PC-3 (cell line): ENCODE results near the gene ATG101. TPM values are rescaled to one million over a fixed set of nuclear protein-coding genes. Genes with fewer than 3 reads are reported as not detected.

ENCODE experiments used
- ATAC-seq: fragments of 200-7000 bp; cut with Tn5 transposase; 2 replicates; pipeline ENCODE4 v1.9.1; 2020; ENCODE audit warnings: mild to moderate bottlenecking, moderate library complexity
- BruUV-seq: library from RNA; stranded (reverse); fragments of 400-500 nt; replicated peaks from 2 replicates; lab custom pipeline; 2021; lab: Mats Ljungman, UMichigan
- CTCF ChIA-PET: fragments of 300-600 bp; sonication (Branson Sonifier 250); formaldehyde crosslinking; loops from one replicate; lab custom pipeline; 2022; ENCODE audit warnings: antibody characterized with exemption; lab: Charles Lee
- POLR2A ChIA-PET: fragments of 300-600 bp; sonication (Branson Sonifier 250); formaldehyde crosslinking; loops from one replicate; lab custom pipeline; 2022; ENCODE audit warnings: antibody characterized with exemption; ENCODE audit not compliant: unreplicated experiment; lab: Charles Lee
- DNase-seq: peaks from one replicate; pipeline ENCODE4 v3.0.0-alpha.2; 2015
- H2AFZ ChIP-seq: fragments of 300-600 bp; sonication (generic); 2 replicates; pipeline ENCODE4 v1.6.0; 2016; ENCODE audit warnings: antibody characterized with exemption, low read length
- H3F3A ChIP-seq: fragments of 300-600 bp; sonication (generic); one replicate; pipeline ENCODE4 v1.6.0; 2017; ENCODE audit warnings: antibody characterized with exemption, low read length, control low read depth, mild to moderate bottlenecking; ENCODE audit not compliant: unreplicated experiment
- H3K27ac ChIP-seq: fragments of 300-600 bp; sonication (generic); 2 replicates; pipeline ENCODE4 v1.5.1; 2016; ENCODE audit warnings: mild to moderate bottlenecking, low read length
- H3K27me3 ChIP-seq: fragments of 300-600 bp; sonication (generic); 2 replicates; pipeline ENCODE4 v1.6.1; 2016; ENCODE audit warnings: low read length, mixed read lengths
- H3K36me3 ChIP-seq: fragments of 300-600 bp; sonication (generic); 2 replicates; pipeline ENCODE4 v1.6.1; 2016; ENCODE audit warnings: low read depth, mixed run types, low read length, mixed read lengths
- H3K4me1 ChIP-seq: fragments of 300-600 bp; sonication (generic); 2 replicates; pipeline ENCODE4 v1.5.1; 2016; ENCODE audit warnings: low read length; ENCODE audit not compliant: insufficient read depth
- H3K4me2 ChIP-seq: fragments of 300-600 bp; sonication (generic); 2 replicates; pipeline ENCODE4 v1.6.0; 2016; ENCODE audit warnings: low read length
- H3K4me3 ChIP-seq: fragments of 300-600 bp; sonication (generic); 2 replicates; pipeline ENCODE4 v1.5.1; 2016; ENCODE audit warnings: mild to moderate bottlenecking, low read length, mixed read lengths
- H3K79me2 ChIP-seq: fragments of 300-600 bp; sonication (generic); 2 replicates; pipeline ENCODE4 v1.6.1; 2017; ENCODE audit warnings: low read length, mixed read lengths
- H3K9ac ChIP-seq: fragments of 300-600 bp; sonication (generic); 2 replicates; pipeline ENCODE4 v1.6.0; 2016; ENCODE audit warnings: mild to moderate bottlenecking, low read length
- H3K9me2 ChIP-seq: fragments of 300-600 bp; sonication (generic); replicated peaks from 2 replicates; pipeline ENCODE4 v1.6.1; 2016; ENCODE audit warnings: mixed run types, low read length, mixed read lengths
- H3K9me3 ChIP-seq: fragments of 300-600 bp; sonication (generic); 2 replicates; pipeline ENCODE4 v1.6.1; 2016; ENCODE audit warnings: low read length, mixed read lengths
- H4K20me1 ChIP-seq: fragments of 300-600 bp; sonication (generic); 2 replicates; pipeline ENCODE4 v1.6.1; 2016; ENCODE audit warnings: low read length, mixed read lengths
- CTCF ChIP-seq: fragments of 300-600 bp; sonication (generic); conservative IDR thresholded peaks from 2 replicates; pipeline ENCODE4 v1.5.1; 2017; ENCODE audit warnings: antibody characterized with exemption, low read depth, mild to moderate bottlenecking, low read length
- EZH2 ChIP-seq: fragments of 300-600 bp; sonication (generic); IDR thresholded peaks from one replicate; pipeline ENCODE4 v1.6.1; 2017; ENCODE audit warnings: antibody characterized with exemption, mild to moderate bottlenecking, low read length; ENCODE audit not compliant: unreplicated experiment
- EZH2phosphoT487 ChIP-seq: fragments of 300-600 bp; sonication (generic); IDR thresholded peaks from 2 replicates; pipeline ENCODE4 v1.6.1; 2018; ENCODE audit warnings: mild to moderate bottlenecking, antibody characterized with exemption, low read length, borderline replicate concordance
- intact Hi-C: fragments of 100-400 bp; cut with micrococcal nuclease; formaldehyde crosslinking; loops from 2 replicates; pipeline ENCODE4 v1.9.0; 2023
- total RNA-seq: library from RNA; depleted of rRNA; stranded (reverse); fragments of >200 nt; gene quantifications from 2 replicates; pipeline ENCODE4 v1.2.3, GENCODE V29; 2014

The ATG101 gene
- total RNA-seq, 1 experiment from 2014 or later = 110 TPM

GRCh38 chr12:52082988-52083637, 13.3 kb downstream of the ATG101 start:
- H3K36me3 ChIP-seq = peaks cover 2% of the 10 kb centered on the region; the same call in 1 of the 2 replicates

DNA sequence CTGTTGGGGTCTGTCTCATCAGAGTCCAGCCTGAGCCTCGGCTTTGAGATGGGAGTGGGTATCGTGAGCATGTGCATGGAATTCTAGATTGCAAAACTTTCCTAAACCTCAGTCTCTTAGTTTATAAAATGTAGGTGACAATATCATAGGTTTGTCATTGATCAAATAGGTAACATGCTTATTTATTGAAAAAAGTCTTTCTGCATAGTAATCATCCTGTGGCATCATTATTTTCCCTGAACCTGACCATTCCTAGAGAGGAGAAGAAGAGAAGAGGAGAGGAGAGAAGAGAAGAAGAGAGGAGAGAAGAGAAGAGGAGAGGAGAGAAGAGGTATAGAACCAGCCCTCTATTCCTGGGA, 13.8 kb downstream of the ATG101 start:
- no peak for ATAC-seq
- Histone ChIP-seq H4K20me1 (no peaks in the 10 kb centered on the region), H3F3A (no peaks in the 10 kb centered on the region), H3K4me3 (no peak overlapping the region), H2AFZ (no peak overlapping the region), H3K9ac (no peak overlapping the region), H3K27me3 (no peaks in the 10 kb centered on the region), H3K27ac (no peak overlapping the region), H3K4me1 (no peaks in the 10 kb centered on the region), H3K36me3 (no peaks in the 10 kb centered on the region; the same call in 1 of the 2 replicates), H3K9me2 (no peaks in the 10 kb centered on the region), H3K79me2 (no peaks in the 10 kb centered on the region), H3K4me2 (no peak overlapping the region), H3K9me3 (no peaks in the 10 kb centered on the region)
- POLR2A ChIA-PET = no interaction called here
- intact Hi-C loops = loop anchor here (1.0 to 5.0 kb wide), 2 partner anchors 34 to 58 kb away; no protein-coding TSS in a partner anchor
- TF ChIP-seq EZH2 (no peak), CTCF (0 out of 2 replicates have a peak, but pooled peaks have one; percentile 37)
- no TSS peak for BruUV-seq
- no peak for DNase-seq
- CTCF ChIA-PET = interaction anchor here (1.5 to 3.4 kb wide), 2 partner anchors 32 to 58 kb away, joined by 8 to 28 read pairs; partner anchors contain the start of gene NR4A1

More at GRCh38 chr12:52082988-52083637, 13.3 kb downstream of the ATG101 start:
- no peaks in the 10 kb centered on the region for H3K27me3 ChIP-seq
- H3K4me1 ChIP-seq = no peaks in the 10 kb centered on the region
- CTCF ChIA-PET = interaction anchor here (1.0 to 3.4 kb wide), 5 partner anchors 12 to 79 kb away, joined by 3 to 28 read pairs (median 4); partner anchors contain the start of gene NR4A1
- H4K20me1 ChIP-seq = no peaks in the 10 kb centered on the region
- H3K9ac ChIP-seq = no peak overlapping the region
- H3K9me2 ChIP-seq = no peaks in the 10 kb centered on the region
- POLR2A ChIA-PET = no interaction called here
- TF ChIP-seq CTCF = peak; percentile 98
- no peak for TF ChIP-seq EZH2phosphoT487
- TF ChIP-seq EZH2 = no peak
- DNase-seq (peak; percentile 65), ATAC-seq (peak; percentile 62)
- no peaks in the 10 kb centered on the region for H3F3A ChIP-seq
- H3K9me3 ChIP-seq = no peaks in the 10 kb centered on the region
- intact Hi-C loops = loop anchor here (1.0 to 5.0 kb wide), 2 partner anchors 34 to 58 kb away; no protein-coding TSS in a partner anchor
- no TSS peak for BruUV-seq
- H3K79me2 ChIP-seq = peaks cover 1% of the 10 kb centered on the region; the same call in 1 of the 2 replicates
- no peak overlapping the region for H3K4me3 ChIP-seq
- H3K4me2 ChIP-seq = no peak overlapping the region
- H3K27ac ChIP-seq = no peak overlapping the region
- H2AFZ ChIP-seq = no peak overlapping the region
